Neuron (in vitro differentiated cells): Measurements from ENCODE around the gene CTNNA3.
A peak's percentile ranks its signal among the peaks of the same experiment; 100 is the strongest.

Source experiments
- H2AFZ ChIP-seq: one replicate; pipeline ENCODE4 v1.6.1; 2013; ENCODE audit warnings: low read depth, mild to moderate bottlenecking, inconsistent platforms, low read length, moderate library complexity
- H3K27me3 ChIP-seq: one replicate; pipeline ENCODE4 v1.6.1; 2013; ENCODE audit warnings: low read length; ENCODE audit not compliant: insufficient read depth
- H3K36me3 ChIP-seq: one replicate; pipeline ENCODE4 v1.6.1; 2013; ENCODE audit warnings: low read length; ENCODE audit not compliant: insufficient read depth
- H3K4me1 ChIP-seq: one replicate; pipeline ENCODE4 v1.6.1; 2013; ENCODE audit warnings: low read length; ENCODE audit not compliant: insufficient read depth
- H3K4me3 ChIP-seq: 2 replicates; pipeline ENCODE4 v1.5.1; 2013; ENCODE audit warnings: mild to moderate bottlenecking, low read length, moderate library complexity
- H3K9me3 ChIP-seq: one replicate; pipeline ENCODE4 v1.6.1; 2013; ENCODE audit warnings: low read length

The CTNNA3 gene

DNA sequence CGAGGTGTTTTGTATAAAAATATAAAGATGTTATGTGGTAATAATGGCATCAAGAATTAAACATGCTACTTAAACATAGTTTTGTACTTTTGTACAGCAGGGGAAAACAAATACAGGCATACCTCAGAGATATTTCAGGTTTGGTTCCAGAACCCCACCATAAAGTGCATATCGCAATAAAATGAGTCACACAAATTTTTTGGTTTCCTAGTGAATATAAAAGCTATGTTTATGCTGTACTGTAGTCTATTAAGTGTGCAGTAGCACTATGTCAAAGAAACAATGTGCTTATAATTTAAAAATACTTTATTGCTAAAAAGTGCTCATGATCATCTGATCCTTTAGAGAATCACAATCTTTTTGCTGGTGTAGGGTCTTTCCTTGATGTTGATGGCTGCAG, 752.4 kb downstream of the CTNNA3 start:
- Histone ChIP-seq H3K27me3 (no peaks in the 10 kb centered on the region), H3K9me3 (no peaks in the 10 kb centered on the region), H2AFZ (no peak overlapping the region), H3K36me3 (no peaks in the 10 kb centered on the region), H3K4me3 (no peak overlapping the region), H3K4me1 (peaks cover 14% of the 10 kb centered on the region)

DNA sequence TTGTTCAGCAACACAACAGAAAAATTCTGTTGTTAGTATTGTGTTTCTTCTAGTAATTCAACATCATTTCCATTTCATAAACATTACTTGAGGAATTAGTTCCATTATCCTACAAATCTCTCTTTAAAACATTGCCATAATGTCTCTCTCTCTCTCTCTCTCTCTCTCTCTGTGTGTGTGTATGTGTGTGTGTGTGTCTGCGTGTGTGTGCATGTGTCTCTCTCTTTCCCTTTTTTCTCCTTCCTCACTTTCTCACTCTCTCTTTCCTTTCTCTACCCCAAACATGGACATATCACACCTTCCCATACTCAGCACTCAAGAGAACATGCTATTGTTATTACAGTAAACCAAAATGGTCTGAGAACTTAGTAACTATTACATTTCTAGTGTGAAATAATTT, 753.6 kb downstream of the CTNNA3 start:
- Histone ChIP-seq H3K9me3 (no peaks in the 10 kb centered on the region), H3K27me3 (no peaks in the 10 kb centered on the region), H3K36me3 (no peaks in the 10 kb centered on the region), H3K4me1 (peaks cover 14% of the 10 kb centered on the region), H3K4me3 (no peak overlapping the region), H2AFZ (no peak overlapping the region)

DNA sequence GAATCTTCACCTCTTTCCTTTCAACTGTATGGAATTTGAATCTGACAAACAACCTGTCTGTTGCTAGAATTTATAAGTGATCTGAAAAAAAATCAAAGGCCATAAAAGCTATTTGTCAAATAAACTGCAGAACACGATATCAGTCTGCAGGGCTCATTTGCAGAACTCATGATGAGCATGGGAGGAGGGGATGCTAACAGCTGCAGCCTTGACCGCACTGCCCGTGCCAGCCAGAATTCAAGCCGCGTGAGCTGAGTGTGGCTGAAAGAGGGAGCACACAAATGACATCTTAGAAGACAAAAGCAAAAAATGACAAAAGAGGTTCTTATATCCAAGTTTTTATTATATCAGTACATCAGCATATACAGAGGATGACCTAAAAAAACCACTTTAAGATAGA, 754.5 kb downstream of the CTNNA3 start:
- no peaks in the 10 kb centered on the region for H3K9me3 ChIP-seq
- H2AFZ ChIP-seq, result peak overlapping the region; percentile 76
- no peaks in the 10 kb centered on the region for H3K36me3 ChIP-seq
- H3K4me1 ChIP-seq, result peaks cover 14% of the 10 kb centered on the region
- H3K27me3 ChIP-seq, result no peaks in the 10 kb centered on the region
- H3K4me3 ChIP-seq, result no peak overlapping the region

DNA sequence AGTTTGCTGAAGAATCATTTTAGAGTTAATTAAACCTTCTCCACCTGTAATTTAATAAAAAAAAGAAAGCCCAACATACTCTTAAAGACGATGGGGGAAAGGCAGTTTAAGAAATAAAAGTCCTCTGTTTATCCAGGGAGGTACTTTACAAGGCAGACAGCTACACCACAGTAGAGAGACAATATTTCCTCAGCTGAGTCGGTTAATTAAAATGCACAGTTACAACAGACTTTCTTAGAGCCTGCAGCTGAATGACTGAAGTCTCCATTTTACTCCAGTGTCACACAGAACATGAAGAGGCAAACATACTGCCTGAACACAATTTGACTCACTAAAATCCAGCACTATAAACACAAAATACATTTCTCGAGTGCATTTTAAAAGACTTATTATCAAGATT, 755.0 kb downstream of the CTNNA3 start:
- Histone ChIP-seq H3K36me3 (no peaks in the 10 kb centered on the region), H3K4me1 (peaks cover 14% of the 10 kb centered on the region), H2AFZ (peak overlapping the region; percentile 76), H3K4me3 (no peak overlapping the region), H3K27me3 (no peaks in the 10 kb centered on the region), H3K9me3 (no peaks in the 10 kb centered on the region)

DNA sequence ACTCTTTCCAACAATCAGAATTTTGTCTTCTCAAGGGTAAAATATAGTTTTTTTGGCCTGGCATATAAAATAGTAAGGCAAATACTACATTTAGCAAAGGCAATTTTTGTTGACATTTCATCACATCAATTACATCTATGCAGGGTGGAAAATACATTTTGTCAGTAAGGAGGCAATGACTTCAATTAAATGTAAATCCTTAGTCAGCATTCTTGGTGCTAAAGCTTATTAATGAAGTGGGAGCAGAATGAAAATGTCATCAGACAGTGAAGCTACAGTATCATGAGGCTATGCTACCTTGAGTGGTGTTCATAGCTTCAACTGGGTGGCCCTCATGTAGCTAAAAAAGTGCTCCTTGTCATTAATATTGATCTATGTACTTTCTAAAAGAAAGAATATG, 761.3 kb downstream of the CTNNA3 start:
- Histone ChIP-seq H3K4me1 (peaks cover 13% of the 10 kb centered on the region), H3K4me3 (no peak overlapping the region), H3K27me3 (no peaks in the 10 kb centered on the region), H3K9me3 (no peaks in the 10 kb centered on the region), H2AFZ (no peak overlapping the region), H3K36me3 (no peaks in the 10 kb centered on the region)

DNA sequence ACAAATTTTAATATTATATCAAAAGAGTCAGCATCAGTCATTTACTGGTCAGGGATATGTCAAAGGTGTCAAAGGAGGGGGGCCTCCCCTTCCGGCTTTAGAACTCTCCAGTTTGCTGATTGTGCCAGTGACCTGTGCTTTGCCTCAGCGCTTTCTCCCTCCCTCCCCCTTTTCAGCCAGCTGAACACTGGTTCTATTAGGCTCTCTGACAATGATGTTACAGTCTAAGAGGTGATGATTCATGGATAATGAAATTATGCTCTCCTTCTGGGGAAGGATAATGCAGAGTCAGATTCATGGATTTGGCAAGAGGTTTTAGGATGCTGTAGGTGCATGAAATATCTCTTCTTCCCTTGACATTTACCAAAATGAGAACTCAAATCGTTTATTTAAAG, 764.0 kb downstream of the CTNNA3 start:
- H2AFZ ChIP-seq, result no peak overlapping the region
- H3K27me3 ChIP-seq, result no peaks in the 10 kb centered on the region
- H3K4me1 ChIP-seq, result peaks cover 23% of the 10 kb centered on the region
- H3K9me3 ChIP-seq, result peaks cover 5% of the 10 kb centered on the region
- H3K36me3 ChIP-seq, result no peaks in the 10 kb centered on the region
- no peak overlapping the region for H3K4me3 ChIP-seq

DNA sequence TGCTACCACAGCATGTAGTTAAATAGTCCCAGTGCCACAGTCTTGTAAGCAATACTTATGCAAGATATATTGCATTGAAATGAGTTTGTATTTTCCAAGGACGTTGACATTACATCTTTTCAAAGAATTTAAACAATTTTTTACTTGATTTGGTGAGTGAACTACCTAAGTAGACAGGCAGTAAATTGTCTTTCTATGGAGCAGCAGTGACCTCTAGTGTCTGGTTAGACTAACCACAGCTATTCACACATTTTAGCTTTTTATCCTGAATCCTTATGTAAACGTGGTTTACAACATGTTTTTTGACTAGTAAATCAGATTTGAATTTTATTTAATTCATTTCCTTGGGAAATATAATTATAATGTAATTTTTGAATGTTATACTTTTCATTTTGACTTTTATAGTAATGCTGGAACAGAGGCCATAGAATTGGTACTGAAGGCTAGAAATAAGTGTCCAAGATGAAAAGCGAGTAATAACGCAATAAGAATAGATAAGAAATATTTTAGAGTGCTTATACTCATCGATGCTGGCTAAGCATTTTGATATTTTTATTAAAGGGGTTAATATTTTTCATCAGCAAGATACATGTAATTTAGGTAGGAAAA, 764.6 kb downstream of the CTNNA3 start:
- Histone ChIP-seq H3K4me1 (peaks cover 24% of the 10 kb centered on the region), H3K4me3 (no peak overlapping the region), H3K9me3 (peaks cover 5% of the 10 kb centered on the region), H3K36me3 (no peaks in the 10 kb centered on the region), H3K27me3 (no peaks in the 10 kb centered on the region), H2AFZ (no peak overlapping the region)

DNA sequence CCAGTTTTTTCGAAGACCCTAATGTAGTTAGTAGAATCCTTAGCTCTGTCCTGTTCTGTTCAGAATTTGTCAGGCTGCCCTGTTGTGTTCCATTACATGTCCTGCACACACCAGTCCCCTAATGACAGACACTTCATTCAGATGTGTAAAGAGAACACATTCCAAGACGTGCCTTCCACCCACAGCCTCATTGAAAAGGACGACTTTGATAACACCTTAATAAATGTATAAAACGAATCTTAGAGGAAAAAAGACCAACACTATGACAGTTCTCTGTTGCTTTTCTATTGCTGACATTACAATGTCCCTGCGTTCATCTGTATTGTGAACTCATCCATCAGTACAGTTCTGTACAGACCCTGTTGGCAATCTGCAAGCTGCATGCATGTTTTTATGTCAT, 766.6 kb downstream of the CTNNA3 start:
- Histone ChIP-seq H3K4me1 (peaks cover 37% of the 10 kb centered on the region), H3K27me3 (no peaks in the 10 kb centered on the region), H2AFZ (no peak overlapping the region), H3K4me3 (no peak overlapping the region), H3K36me3 (no peaks in the 10 kb centered on the region), H3K9me3 (peaks cover 5% of the 10 kb centered on the region)

DNA sequence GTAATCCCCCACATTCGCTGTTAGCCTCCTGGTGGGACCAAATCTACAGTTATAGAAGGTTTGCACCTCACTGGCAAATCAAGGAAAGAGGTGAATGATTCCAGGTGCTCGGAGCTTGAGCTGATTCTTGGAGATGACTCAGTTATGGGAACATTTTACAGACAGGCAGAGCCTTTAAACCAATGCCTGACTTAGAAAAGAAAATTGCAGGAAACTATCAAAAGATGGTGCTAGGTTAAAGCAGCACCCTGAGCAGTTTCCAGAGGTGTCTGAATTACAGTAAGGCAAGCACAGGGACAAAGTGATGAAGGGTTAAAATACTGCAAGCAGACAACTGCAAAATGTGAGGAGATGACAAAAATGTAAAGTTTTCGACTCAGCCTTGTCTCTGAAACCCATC, 767.2 kb downstream of the CTNNA3 start:
- H3K36me3 ChIP-seq, result no peaks in the 10 kb centered on the region
- H3K9me3 ChIP-seq, result peaks cover 5% of the 10 kb centered on the region
- no peak overlapping the region for H2AFZ ChIP-seq
- peaks cover 37% of the 10 kb centered on the region for H3K4me1 ChIP-seq
- no peaks in the 10 kb centered on the region for H3K27me3 ChIP-seq
- no peak overlapping the region for H3K4me3 ChIP-seq

DNA sequence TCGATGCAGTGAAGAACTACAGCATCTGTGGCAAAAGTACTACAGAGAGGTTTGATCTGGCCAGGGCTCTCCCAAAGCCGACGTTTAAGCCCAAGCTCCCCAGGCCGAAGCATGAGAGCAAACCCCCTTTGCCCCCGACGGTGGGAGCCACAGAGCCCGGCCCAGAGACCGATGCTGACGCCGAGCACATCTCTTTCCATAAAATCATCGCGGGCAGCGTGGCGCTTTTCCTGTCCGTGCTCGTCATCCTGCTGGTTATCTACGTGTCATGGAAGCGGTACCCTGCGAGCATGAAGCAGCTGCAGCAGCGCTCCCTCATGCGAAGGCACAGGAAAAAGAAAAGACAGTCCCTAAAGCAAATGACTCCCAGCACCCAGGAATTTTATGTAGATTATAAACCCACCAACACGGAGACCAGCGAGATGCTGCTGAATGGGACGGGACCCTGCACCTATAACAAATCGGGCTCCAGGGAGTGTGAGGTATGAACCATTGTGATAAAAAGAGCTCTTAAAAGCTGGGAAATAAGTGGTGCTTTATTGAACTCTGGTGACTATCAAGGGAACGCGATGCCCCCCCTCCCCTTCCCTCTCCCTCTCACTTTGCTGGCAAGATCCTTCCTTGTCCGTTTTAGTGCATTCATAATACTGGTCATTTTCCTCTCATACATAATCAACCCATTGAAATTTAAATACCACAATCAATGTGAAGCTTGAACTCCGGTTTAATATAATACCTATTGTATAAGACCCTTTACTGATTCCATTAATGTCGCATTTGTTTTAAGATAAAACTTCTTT, 767.8 kb downstream of the CTNNA3 start:
- H3K9me3 ChIP-seq, result peaks cover 5% of the 10 kb centered on the region
- H3K4me3 ChIP-seq, result peak overlapping the region; percentile 14
- no peak overlapping the region for H2AFZ ChIP-seq
- no peaks in the 10 kb centered on the region for H3K36me3 ChIP-seq
- H3K4me1 ChIP-seq, result peaks cover 37% of the 10 kb centered on the region
- no peaks in the 10 kb centered on the region for H3K27me3 ChIP-seq

DNA sequence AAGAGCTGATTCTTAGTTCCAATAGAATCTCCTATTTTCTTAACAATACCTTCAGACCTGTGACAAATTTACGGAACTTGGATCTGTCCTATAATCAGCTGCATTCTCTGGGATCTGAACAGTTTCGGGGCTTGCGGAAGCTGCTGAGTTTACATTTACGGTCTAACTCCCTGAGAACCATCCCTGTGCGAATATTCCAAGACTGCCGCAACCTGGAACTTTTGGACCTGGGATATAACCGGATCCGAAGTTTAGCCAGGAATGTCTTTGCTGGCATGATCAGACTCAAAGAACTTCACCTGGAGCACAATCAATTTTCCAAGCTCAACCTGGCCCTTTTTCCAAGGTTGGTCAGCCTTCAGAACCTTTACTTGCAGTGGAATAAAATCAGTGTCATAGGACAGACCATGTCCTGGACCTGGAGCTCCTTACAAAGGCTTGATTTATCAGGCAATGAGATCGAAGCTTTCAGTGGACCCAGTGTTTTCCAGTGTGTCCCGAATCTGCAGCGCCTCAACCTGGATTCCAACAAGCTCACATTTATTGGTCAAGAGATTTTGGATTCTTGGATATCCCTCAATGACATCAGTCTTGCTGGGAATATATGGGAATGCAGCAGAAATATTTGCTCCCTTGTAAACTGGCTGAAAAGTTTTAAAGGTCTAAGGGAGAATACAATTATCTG, 768.6 kb downstream of the CTNNA3 start:
- no peak overlapping the region for H2AFZ ChIP-seq
- H3K4me3 ChIP-seq, result no peak overlapping the region
- no peaks in the 10 kb centered on the region for H3K36me3 ChIP-seq
- H3K4me1 ChIP-seq, result peaks cover 36% of the 10 kb centered on the region
- H3K27me3 ChIP-seq, result no peaks in the 10 kb centered on the region
- peaks cover 5% of the 10 kb centered on the region for H3K9me3 ChIP-seq

DNA sequence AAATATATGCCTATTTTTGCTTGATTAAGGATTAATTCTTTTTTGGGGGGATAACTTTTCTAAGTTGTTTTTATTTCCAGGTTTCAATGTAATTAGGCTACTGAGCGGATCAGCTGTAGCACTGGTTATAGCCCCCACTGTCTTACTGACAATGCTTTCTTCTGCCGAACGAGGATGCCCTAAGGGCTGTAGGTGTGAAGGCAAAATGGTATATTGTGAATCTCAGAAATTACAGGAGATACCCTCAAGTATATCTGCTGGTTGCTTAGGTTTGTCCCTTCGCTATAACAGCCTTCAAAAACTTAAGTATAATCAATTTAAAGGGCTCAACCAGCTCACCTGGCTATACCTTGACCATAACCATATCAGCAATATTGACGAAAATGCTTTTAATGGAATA, 769.2 kb downstream of the CTNNA3 start:
- Histone ChIP-seq H3K36me3 (no peaks in the 10 kb centered on the region), H3K27me3 (no peaks in the 10 kb centered on the region), H2AFZ (no peak overlapping the region), H3K4me1 (peaks cover 30% of the 10 kb centered on the region), H3K9me3 (peaks cover 5% of the 10 kb centered on the region), H3K4me3 (no peak overlapping the region)

DNA sequence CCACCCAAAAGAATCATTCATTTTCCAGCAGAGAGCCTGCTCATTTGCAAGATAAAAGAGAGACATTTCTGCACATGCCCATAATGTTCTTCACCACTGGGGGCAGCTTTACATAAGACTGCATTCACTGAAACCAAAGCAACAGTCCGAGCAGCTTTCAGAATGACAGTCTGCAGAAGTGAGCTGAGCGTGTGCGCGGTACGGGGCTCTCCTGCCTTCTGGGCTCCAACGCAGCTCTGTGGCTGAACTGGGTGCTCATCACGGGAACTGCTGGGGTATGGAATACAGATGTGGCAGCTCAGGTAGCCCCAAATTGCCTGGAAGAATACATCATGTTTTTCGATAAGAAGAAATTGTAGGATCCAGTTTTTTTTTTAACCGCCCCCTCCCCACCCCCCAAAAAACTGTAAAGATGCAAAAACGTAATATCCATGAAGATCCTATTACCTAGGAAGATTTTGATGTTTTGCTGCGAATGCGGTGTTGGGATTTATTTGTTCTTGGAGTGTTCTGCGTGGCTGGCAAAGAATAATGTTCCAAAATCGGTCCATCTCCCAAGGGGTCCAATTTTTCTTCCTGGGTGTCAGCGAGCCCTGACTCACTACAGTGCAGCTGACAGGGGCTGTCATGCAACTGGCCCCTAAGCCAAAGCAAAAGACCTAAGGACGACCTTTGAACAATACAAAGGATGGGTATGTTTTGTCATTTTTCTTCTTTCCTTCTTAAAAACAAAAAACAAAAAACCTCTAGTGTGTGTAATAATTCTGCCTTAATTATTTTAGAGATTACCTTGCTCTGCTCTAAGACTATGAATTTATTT, 769.9 kb downstream of the CTNNA3 start, which contains the start of gene LRRTM3:
Gene LRRTM3, plus strand, starts transcription at position 141 of the 820 bp plus-strand sequence.
- Histone ChIP-seq H3K27me3 (no peaks in the 10 kb centered on the region), H3K4me1 (peaks cover 25% of the 10 kb centered on the region), H3K36me3 (no peaks in the 10 kb centered on the region), H2AFZ (no peak within 1 kb of the TSS), H3K9me3 (peaks cover 5% of the 10 kb centered on the region), H3K4me3 (peak within 1 kb of the TSS; percentile 43)
